KOPT-K1 (cell line): ENCODE data around the gene BSN.
"Not testable (repeated sequence)": the region's sequence is repeated elsewhere in the genome, so short reads cannot be mapped to it uniquely, and the experiment has no call there.

ENCODE experiments used
- H3K27ac ChIP-seq: fragments of 200-600 bp; sonication (generic); 2 replicates; pipeline ENCODE4 v1.5.1; 2016; ENCODE audit warnings: antibody characterized with exemption, mild to moderate bottlenecking, low read depth, low read length; ENCODE audit not compliant: poor library complexity, severe bottlenecking
- H3K36me3 ChIP-seq: fragments of 200-600 bp; sonication (generic); 2 replicates; pipeline ENCODE4 v1.5.1; 2017; ENCODE audit warnings: antibody characterized with exemption, mild to moderate bottlenecking, low read length, moderate library complexity; ENCODE audit not compliant: insufficient read depth
- H3K9me3 ChIP-seq: fragments of 200-600 bp; sonication (generic); 2 replicates; pipeline ENCODE4 v1.5.1; 2017; ENCODE audit warnings: antibody characterized with exemption, low read length, mild to moderate bottlenecking; ENCODE audit not compliant: insufficient read depth, poor library complexity, severe bottlenecking

Gene BSN

GRCh38 chr3:49671291-49672288 lies 117.3 kb downstream of the BSN start:
- Histone ChIP-seq H3K9me3 (no peaks in the 10 kb centered on the region), H3K27ac (no peak overlapping the region), H3K36me3 (peaks cover 12% of the 10 kb centered on the region)

- H3K27ac ChIP-seq, result peak overlapping the region; percentile 95
- peaks cover 29% of the 10 kb centered on the region for H3K36me3 ChIP-seq
- H3K9me3 ChIP-seq, result no peaks in the 10 kb centered on the region
Observed at GRCh38 chr3:49673121-49673714, 118.9 kb downstream of the BSN start.

GRCh38 chr3:49673715-49674496 lies 119.6 kb downstream of the BSN start, which contains the start of gene APEH:
Gene APEH, plus strand, starts transcription at chr3:49674351. Its CDS starts 51 bp downstream, at chr3:49674402.
- Histone ChIP-seq H3K36me3 (peaks cover 35% of the 10 kb centered on the region), H3K9me3 (no peaks in the 10 kb centered on the region), H3K27ac (peak within 1 kb of the TSS; percentile 95)

- peak overlapping the region; percentile 95 for H3K27ac ChIP-seq
- peaks cover 42% of the 10 kb centered on the region for H3K36me3 ChIP-seq
- no peaks in the 10 kb centered on the region for H3K9me3 ChIP-seq
Observed at GRCh38 chr3:49674497-49674983, 120.3 kb downstream of the BSN start.

- Histone ChIP-seq H3K27ac (peak overlapping the region; percentile 2), H3K36me3 (peaks cover 55% of the 10 kb centered on the region), H3K9me3 (no peaks in the 10 kb centered on the region)
Observed at GRCh38 chr3:49675912-49676311, 121.6 kb downstream of the BSN start.

GRCh38 chr3:49680493-49681231 lies 126.4 kb downstream of the BSN start:
- Histone ChIP-seq H3K27ac (no peak overlapping the region), H3K9me3 (no peaks in the 10 kb centered on the region), H3K36me3 (peaks cover 89% of the 10 kb centered on the region)

GRCh38 chr3:49681232-49681522 lies 126.9 kb downstream of the BSN start:
- Histone ChIP-seq H3K36me3 (peaks cover 84% of the 10 kb centered on the region), H3K27ac (no peak overlapping the region), H3K9me3 (no peaks in the 10 kb centered on the region)

GRCh38 chr3:49681543-49681942 lies 127.3 kb downstream of the BSN start:
- no peak overlapping the region for H3K27ac ChIP-seq

GRCh38 chr3:49683162-49683561 lies 128.9 kb downstream of the BSN start:
- H3K27ac ChIP-seq, result no peak overlapping the region
- no peaks in the 10 kb centered on the region for H3K9me3 ChIP-seq
- peaks cover 64% of the 10 kb centered on the region for H3K36me3 ChIP-seq

More at GRCh38 chr3:49681543-49681942, 127.3 kb downstream of the BSN start:
- Histone ChIP-seq H3K36me3 (peaks cover 80% of the 10 kb centered on the region), H3K9me3 (no peaks in the 10 kb centered on the region)

GRCh38 chr3:49684453-49684852 lies 130.2 kb downstream of the BSN start:
- H3K36me3 ChIP-seq, result peaks cover 51% of the 10 kb centered on the region
- not testable (repeated sequence) for H3K27ac ChIP-seq, H3K9me3 ChIP-seq

GRCh38 chr3:49685103-49685502 lies 130.8 kb downstream of the BSN start:
- H3K36me3 ChIP-seq, result peaks cover 45% of the 10 kb centered on the region
- H3K9me3 ChIP-seq, H3K27ac ChIP-seq: not testable (repeated sequence)

- H3K36me3 ChIP-seq, result peaks cover 37% of the 10 kb centered on the region
- not testable (repeated sequence) for H3K9me3 ChIP-seq, H3K27ac ChIP-seq
Observed at GRCh38 chr3:49685846-49686245, 131.6 kb downstream of the BSN start.

GRCh38 chr3:49686346-49686745 lies 132.1 kb downstream of the BSN start:
- peaks cover 32% of the 10 kb centered on the region for H3K36me3 ChIP-seq
- H3K27ac ChIP-seq, H3K9me3 ChIP-seq: not testable (repeated sequence)

- H3K27ac ChIP-seq, H3K9me3 ChIP-seq: not testable (repeated sequence)
- H3K36me3 ChIP-seq, result peaks cover 27% of the 10 kb centered on the region
Observed at GRCh38 chr3:49686769-49687423, 132.6 kb downstream of the BSN start.
